Lower lobe of right lung (tissue), 2 donors: ENCODE data around the gene RASA3. TPM values are rescaled to one million over a fixed set of nuclear protein-coding genes. Genes with fewer than 3 reads are reported as not detected.

ENCODE experiments used
- ATAC-seq, 2 donors: fragments of 200-7000 bp; cut with Tn5 transposase; one replicate each; pipeline ENCODE4 v1.9.1; 2020 to 2022; ENCODE audit warnings: mild to moderate bottlenecking in 2 of 2, moderate library complexity in 2 of 2
- DNase-seq: peaks from one replicate; pipeline ENCODE4 v3.0.0-alpha.2; 2020
- H3K27ac ChIP-seq: fragments of 200-600 bp; one replicate; pipeline ENCODE4 v1.8.0; 2022
- H3K27me3 ChIP-seq: fragments of 200-600 bp; one replicate; pipeline ENCODE4 v1.8.0; 2022; ENCODE audit warnings: low read depth
- H3K36me3 ChIP-seq: fragments of 200-600 bp; one replicate; pipeline ENCODE4 v1.8.0; 2022; ENCODE audit warnings: mild to moderate bottlenecking
- H3K4me1 ChIP-seq: fragments of 200-600 bp; one replicate; pipeline ENCODE4 v1.8.0; 2022
- H3K4me3 ChIP-seq: fragments of 200-600 bp; one replicate; pipeline ENCODE4 v1.8.0; 2022; ENCODE audit warnings: mild to moderate bottlenecking
- H3K9me3 ChIP-seq: fragments of 200-600 bp; one replicate; pipeline ENCODE4 v1.8.0; 2022
- intact Hi-C: fragments of 100-400 bp; cut with DNase I; formaldehyde crosslinking; loops from one replicate; pipeline ENCODE4 v1.11.0; 2022
- total RNA-seq: library from RNA; stranded (reverse); fragmentation: NEBNext Ultra II Directional; extraction: Animal tissue kit (Norgen Biotek cat#: 25700); gene quantifications from one replicate; pipeline ENCODE4 v1.2.1, GENCODE V29; 2021
- TF ChIP-seq, protein P1 (sequence below): fragments of 200-600 bp; IDR thresholded peaks from one replicate; pipeline ENCODE4 v1.8.0; 2022; ENCODE audit warnings: antibody characterized with exemption, mild to moderate bottlenecking
- donor health status: DM: no; HTN: yes; CAD: no; lungs with severe emphysema.

The RASA3 gene
- total RNA-seq, 1 donor from 2014 or later, result 19.1 TPM

DNA sequence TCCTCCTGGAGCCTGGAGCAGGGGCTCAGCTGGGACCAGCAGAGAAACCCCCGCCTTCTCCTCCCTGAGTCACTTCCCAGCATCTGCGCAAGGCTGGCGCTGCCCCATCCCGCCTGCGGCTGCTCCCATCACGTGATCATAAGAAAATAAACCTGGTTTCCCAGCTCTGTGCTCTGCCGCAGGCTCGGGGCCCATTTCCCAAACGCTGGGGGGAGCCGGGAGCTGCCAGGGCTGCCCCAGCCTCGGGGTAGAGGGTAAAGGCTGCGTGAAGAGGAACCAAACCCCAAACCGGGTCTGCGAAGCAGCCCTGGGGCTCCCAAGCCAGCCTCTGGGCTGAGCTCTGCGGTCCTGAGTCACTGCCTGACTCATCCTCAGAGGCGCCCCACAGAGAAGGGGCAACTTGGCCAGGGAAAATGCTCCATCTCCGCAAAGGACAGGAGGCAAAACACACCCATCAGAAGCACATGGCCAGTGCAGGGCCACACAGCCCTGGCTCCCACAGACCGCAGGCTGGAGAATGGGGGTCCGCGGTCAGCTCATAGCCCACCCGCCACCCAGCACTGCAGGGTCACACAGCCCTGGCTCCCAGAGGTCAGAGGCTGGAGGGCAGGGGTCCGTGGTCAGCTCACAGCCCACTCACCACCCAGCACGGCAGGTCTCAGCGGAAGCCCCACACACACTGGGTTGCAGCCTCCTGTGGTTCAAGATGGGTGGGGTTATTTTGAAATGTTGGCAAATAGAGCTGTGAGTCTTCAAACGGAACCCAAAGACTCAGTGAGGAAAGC, 67.1 kb downstream of the RASA3 start:
- TF ChIP-seq, protein P1, sequence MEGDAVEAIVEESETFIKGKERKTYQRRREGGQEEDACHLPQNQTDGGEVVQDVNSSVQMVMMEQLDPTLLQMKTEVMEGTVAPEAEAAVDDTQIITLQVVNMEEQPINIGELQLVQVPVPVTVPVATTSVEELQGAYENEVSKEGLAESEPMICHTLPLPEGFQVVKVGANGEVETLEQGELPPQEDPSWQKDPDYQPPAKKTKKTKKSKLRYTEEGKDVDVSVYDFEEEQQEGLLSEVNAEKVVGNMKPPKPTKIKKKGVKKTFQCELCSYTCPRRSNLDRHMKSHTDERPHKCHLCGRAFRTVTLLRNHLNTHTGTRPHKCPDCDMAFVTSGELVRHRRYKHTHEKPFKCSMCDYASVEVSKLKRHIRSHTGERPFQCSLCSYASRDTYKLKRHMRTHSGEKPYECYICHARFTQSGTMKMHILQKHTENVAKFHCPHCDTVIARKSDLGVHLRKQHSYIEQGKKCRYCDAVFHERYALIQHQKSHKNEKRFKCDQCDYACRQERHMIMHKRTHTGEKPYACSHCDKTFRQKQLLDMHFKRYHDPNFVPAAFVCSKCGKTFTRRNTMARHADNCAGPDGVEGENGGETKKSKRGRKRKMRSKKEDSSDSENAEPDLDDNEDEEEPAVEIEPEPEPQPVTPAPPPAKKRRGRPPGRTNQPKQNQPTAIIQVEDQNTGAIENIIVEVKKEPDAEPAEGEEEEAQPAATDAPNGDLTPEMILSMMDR, result no peak
- Histone ChIP-seq H3K4me3 (peak overlapping the region; percentile 44), H3K27ac (peak overlapping the region; percentile 88), H3K27me3 (no peaks in the 10 kb centered on the region), H3K4me1 (peaks cover 73% of the 10 kb centered on the region), H3K36me3 (no peaks in the 10 kb centered on the region), H3K9me3 (no peaks in the 10 kb centered on the region)
- ATAC-seq (peak; percentile 88 to 91), DNase-seq (peak; percentile 83)
- intact Hi-C loops, result no loop called here

- intact Hi-C loops, result no loop called here
- peaks cover 3% of the 10 kb centered on the region for H3K36me3 ChIP-seq
- peak; percentile 47 for DNase-seq
- peak; percentile 0 to 38 for ATAC-seq
- TF ChIP-seq, protein P1, result no peak
- no peaks in the 10 kb centered on the region for H3K9me3 ChIP-seq
- peak overlapping the region; percentile 44 for H3K4me3 ChIP-seq
- H3K27ac ChIP-seq, result peak overlapping the region; percentile 88
- H3K27me3 ChIP-seq, result no peaks in the 10 kb centered on the region
- H3K4me1 ChIP-seq, result peaks cover 73% of the 10 kb centered on the region
These were observed 67.8 kb downstream of the RASA3 start for GRCh38 chr13:114064450-114065140.

- H3K9me3 ChIP-seq, result no peaks in the 10 kb centered on the region
- ATAC-seq (peak; percentile 36 to 45), DNase-seq (peak; percentile 85)
- intact Hi-C loops, result no loop called here
- H3K36me3 ChIP-seq, result peaks cover 3% of the 10 kb centered on the region
- peaks cover 69% of the 10 kb centered on the region for H3K4me1 ChIP-seq
- TF ChIP-seq, protein P1, result no peak
- peak overlapping the region; percentile 88 for H3K27ac ChIP-seq
- no peaks in the 10 kb centered on the region for H3K27me3 ChIP-seq
- H3K4me3 ChIP-seq, result peak overlapping the region; percentile 44
These were observed 68.6 kb downstream of the RASA3 start for GRCh38 chr13:114063545-114064449.

DNA sequence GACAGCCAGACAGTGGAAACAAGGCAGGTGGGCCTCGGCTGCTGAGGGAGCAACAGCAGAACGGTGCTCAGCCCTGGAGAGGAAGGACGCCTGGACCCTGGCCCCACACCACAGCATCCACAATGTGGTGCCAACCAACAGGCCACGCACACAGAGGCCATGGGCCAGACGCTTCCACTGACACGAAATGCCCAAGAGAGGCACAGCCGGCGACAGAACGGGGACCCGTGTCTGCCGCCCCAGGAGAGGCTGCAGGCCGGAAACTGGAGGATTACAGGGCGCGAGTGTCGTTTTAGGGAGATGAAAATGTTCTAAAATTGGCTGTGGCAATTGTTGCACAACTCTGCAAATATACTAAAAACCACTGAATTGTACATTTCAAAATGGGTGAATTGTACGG, 69.7 kb downstream of the RASA3 start:
- ATAC-seq, result no peak
- H3K27ac ChIP-seq, result no peak overlapping the region
- peaks cover 69% of the 10 kb centered on the region for H3K4me1 ChIP-seq
- DNase-seq, result no peak
- no peaks in the 10 kb centered on the region for H3K9me3 ChIP-seq
- TF ChIP-seq, protein P1, result no peak
- intact Hi-C loops, result no loop called here
- H3K27me3 ChIP-seq, result no peaks in the 10 kb centered on the region
- H3K4me3 ChIP-seq, result no peak overlapping the region
- H3K36me3 ChIP-seq, result peaks cover 3% of the 10 kb centered on the region

- Histone ChIP-seq H3K4me1 (peaks cover 69% of the 10 kb centered on the region), H3K27ac (no peak overlapping the region), H3K4me3 (no peak overlapping the region), H3K9me3 (no peaks in the 10 kb centered on the region), H3K36me3 (peaks cover 3% of the 10 kb centered on the region), H3K27me3 (no peaks in the 10 kb centered on the region)
- intact Hi-C loops, result no loop called here
- ATAC-seq (no peak), DNase-seq (no peak)
- TF ChIP-seq, protein P1, result no peak
These were observed 70.1 kb downstream of the RASA3 start for GRCh38 chr13:114062341-114062740.
